ENCODE results near the gene ZNF275. TPM values are rescaled to one million over a fixed set of nuclear protein-coding genes. Genes with fewer than 3 reads are reported as not detected.
A peak's percentile ranks its signal among the peaks of the same experiment; 100 is the strongest.

Gene ZNF275
- total RNA-seq, 2 experiments from 2014 or later = 11.3 to 11.5 TPM

GRCh38 chrX:153400146-153401132 is 66.5 kb downstream of the ZNF275 start:
- DNase-seq = peak; percentile 70
- H3K27me3 Mint-ChIP-seq = no peaks in the 10 kb centered on the region
- no peak overlapping the region for H3K27ac Mint-ChIP-seq
- intact Hi-C loops (cut with micrococcal nuclease) = loop anchor here (5.0 kb wide), 1 partner anchor 107 kb away; no protein-coding TSS in a partner anchor
- peaks cover 3% of the 10 kb centered on the region for H3K4me1 Mint-ChIP-seq (ENCODE audit: low read depth)
- H3K4me3 Mint-ChIP-seq = no peak overlapping the region
- CTCF ChIA-PET = no interaction called here
- H3K36me3 Mint-ChIP-seq = no peaks in the 10 kb centered on the region
- no peaks in the 10 kb centered on the region for H3K9me3 Mint-ChIP-seq
- POLR2A ChIA-PET = no interaction called here

- Mint-ChIP-seq H3K4me3 (no peak within 1 kb of the TSS), H3K27ac (no peak within 1 kb of the TSS), H3K27me3 (no peaks in the 10 kb centered on the region), H3K36me3 (no peaks in the 10 kb centered on the region), H3K4me1 (ENCODE audit: low read depth) (no peaks in the 10 kb centered on the region), H3K9me3 (no peaks in the 10 kb centered on the region)
- ChIA-PET POLR2A (no interaction called here), CTCF (no interaction called here)
- no peak for DNase-seq
- intact Hi-C loops (cut with micrococcal nuclease) = loop anchor here (5.0 kb wide), 1 partner anchor 106 kb away; no protein-coding TSS in a partner anchor
These were observed 67.3 kb downstream of the ZNF275 start, which contains the start of gene PNMA6E for GRCh38 chrX:153401133-153401764. Gene PNMA6E, minus strand, starts transcription at chrX:153401350. Its CDS starts 2,501 bp downstream, at chrX:153398849.

Other genes starting within 250 kb of the ZNF275 start
- gene MAGEA1, start 154.9 kb upstream of the ZNF275 start, total RNA-seq = not detected
- not detected for gene PNMA6F, start 12.4 kb upstream of the ZNF275 start, total RNA-seq
- not detected for gene PNMA6E, start 67.2 kb downstream of the ZNF275 start, total RNA-seq
- 1 to 10 TPM; 1.5 to 1.6 TPM for gene ZFP92, start 77.3 kb downstream of the ZNF275 start, total RNA-seq
- gene TREX2, start 111.9 kb downstream of the ZNF275 start, total RNA-seq = 1 to 10 TPM in 1 of 2 experiments, under 1 TPM in 1; 0.74 to 1.1 TPM
- gene HAUS7, start 136.4 kb downstream of the ZNF275 start, total RNA-seq = 10 to 100 TPM; 59.1 to 62.3 TPM
- gene BGN, start 160.8 kb downstream of the ZNF275 start, total RNA-seq = not detected
- gene ATP2B3, start 183.5 kb downstream of the ZNF275 start, total RNA-seq = not detected